ENCODE measurements around the gene ADGRL2. TPM values are rescaled to one million over a fixed set of nuclear protein-coding genes. Genes with fewer than 3 reads are reported as not detected.

Gene ADGRL2
- total RNA-seq, 4 donors from 2014 or later, result 72.4 to 89.7 (median 78.8) TPM

DNA sequence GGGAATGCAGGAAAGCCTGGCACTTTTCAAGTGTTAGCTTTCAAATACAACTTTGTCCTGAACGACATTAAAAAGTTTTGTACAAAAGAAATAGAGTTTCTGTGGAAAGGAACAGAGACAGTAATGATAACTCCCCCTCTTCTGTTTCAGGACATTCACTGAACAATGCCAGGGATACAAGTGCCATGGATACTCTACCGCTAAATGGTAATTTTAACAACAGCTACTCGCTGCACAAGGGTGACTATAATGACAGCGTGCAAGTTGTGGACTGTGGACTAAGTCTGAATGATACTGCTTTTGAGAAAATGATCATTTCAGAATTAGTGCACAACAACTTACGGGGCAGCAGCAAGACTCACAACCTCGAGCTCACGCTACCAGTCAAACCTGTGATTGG, 189.5 kb downstream of the ADGRL2 start:
- TF ChIP-seq POLR2A (IDR thresholded peaks at IDR 0.05; ENCODE audit: low read depth) (no peak), EP300 (IDR thresholded peaks at IDR 0.05) (no peak), POLR2AphosphoS5 (IDR thresholded peaks at IDR 0.05) (no peak)
- TF ChIP-seq, protein P1, sequence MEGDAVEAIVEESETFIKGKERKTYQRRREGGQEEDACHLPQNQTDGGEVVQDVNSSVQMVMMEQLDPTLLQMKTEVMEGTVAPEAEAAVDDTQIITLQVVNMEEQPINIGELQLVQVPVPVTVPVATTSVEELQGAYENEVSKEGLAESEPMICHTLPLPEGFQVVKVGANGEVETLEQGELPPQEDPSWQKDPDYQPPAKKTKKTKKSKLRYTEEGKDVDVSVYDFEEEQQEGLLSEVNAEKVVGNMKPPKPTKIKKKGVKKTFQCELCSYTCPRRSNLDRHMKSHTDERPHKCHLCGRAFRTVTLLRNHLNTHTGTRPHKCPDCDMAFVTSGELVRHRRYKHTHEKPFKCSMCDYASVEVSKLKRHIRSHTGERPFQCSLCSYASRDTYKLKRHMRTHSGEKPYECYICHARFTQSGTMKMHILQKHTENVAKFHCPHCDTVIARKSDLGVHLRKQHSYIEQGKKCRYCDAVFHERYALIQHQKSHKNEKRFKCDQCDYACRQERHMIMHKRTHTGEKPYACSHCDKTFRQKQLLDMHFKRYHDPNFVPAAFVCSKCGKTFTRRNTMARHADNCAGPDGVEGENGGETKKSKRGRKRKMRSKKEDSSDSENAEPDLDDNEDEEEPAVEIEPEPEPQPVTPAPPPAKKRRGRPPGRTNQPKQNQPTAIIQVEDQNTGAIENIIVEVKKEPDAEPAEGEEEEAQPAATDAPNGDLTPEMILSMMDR (IDR thresholded peaks at IDR 0.05), result no peak
- no peak overlapping the region for H3K4me3 ChIP-seq

DNA sequence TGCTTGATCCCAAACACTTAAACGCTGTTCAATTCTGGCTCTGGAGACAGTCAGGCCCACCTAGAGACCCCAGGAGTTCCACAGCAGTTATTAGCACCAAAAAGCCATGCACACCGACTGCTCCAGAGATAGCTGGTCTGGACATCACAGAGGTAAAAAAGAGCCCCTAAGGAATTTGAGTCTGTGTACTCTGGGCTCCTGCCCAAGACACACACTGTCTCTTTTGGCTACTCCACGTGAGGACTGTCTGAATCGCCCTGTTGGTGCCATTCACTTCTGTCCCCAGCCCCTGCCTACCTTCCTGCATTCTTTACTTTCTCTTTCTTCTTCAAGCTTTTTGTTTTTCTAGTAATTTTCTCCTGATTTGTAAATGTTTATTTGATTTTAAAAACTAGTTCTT, 197.4 kb downstream of the ADGRL2 start:
- Histone ChIP-seq H3K4me3 (peak overlapping the region in 1 of 4 donors; percentile 1), H3K27me3 (no peaks in the 10 kb centered on the region), H3K27ac (replicated peaks in 1 of 4) (peak overlapping the region in 2 of 4 donors; percentile 2 to 26), H3K9me3 (no peaks in the 10 kb centered on the region), H3K36me3 (no peaks in the 10 kb centered on the region), H3K4me1 (peaks cover 5 to 23% (median 17%) of the 10 kb centered on the region in 4 donors)
- 30% methylated on average over 4 of the region's 4 CpGs for WGBS
- TF ChIP-seq POLR2AphosphoS5 (IDR thresholded peaks at IDR 0.05) (no peak), POLR2A (IDR thresholded peaks at IDR 0.05; ENCODE audit: low read depth) (no peak), EP300 (IDR thresholded peaks at IDR 0.05) (no peak)
- TF ChIP-seq, protein P1 (IDR thresholded peaks at IDR 0.05), result no peak
- no peak for DNase-seq (ENCODE audit: extremely low spot score)
- intact Hi-C loops (cut with DNase I), result loop anchor here (10.0 kb wide), 1 partner anchor 193 kb away; the partner anchor contains the start of gene ADGRL2

More for the DNA sequence above, 189.5 kb downstream of the ADGRL2 start:
- intact Hi-C loops (cut with DNase I), result loop anchor here (10.0 kb wide), 1 partner anchor 185 kb away; the partner anchor contains the start of gene ADGRL2
- no peak overlapping the region for H3K27ac ChIP-seq (replicated peaks in 1 of 4)
- no peaks in the 10 kb centered on the region for H3K9me3 ChIP-seq
- DNase-seq (ENCODE audit: extremely low spot score), result no peak
- WGBS, result 90% methylated on average over 7 of the region's 7 CpGs
- no peaks in the 10 kb centered on the region for H3K27me3 ChIP-seq
- no peaks in the 10 kb centered on the region for H3K4me1 ChIP-seq
- H3K36me3 ChIP-seq, result peaks cover 0 to 57% (median 29%) of the 10 kb centered on the region in 4 donors

DNA sequence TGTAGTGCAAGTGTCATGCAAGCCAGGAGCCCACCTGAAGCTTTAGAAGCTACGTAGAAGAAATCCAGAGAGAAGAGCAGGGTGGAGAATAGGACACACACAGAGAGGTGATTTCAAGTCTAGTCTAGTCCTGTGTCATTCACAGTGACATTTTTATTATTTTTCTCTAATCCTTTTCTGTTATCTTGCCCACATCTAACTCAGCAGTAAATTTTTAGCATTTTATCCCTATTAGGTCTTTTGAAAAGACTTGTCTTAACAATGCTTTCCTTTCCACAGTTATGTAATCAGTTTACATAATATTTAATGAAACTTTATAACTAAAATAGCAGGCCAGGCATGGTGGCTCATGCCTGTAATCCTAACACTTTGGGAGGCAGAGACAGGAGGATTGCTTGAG, 198.6 kb downstream of the ADGRL2 start:
- no peaks in the 10 kb centered on the region for H3K9me3 ChIP-seq
- DNase-seq (ENCODE audit: extremely low spot score), result no peak
- no peak overlapping the region for H3K27ac ChIP-seq (replicated peaks in 1 of 4)
- TF ChIP-seq POLR2AphosphoS5 (IDR thresholded peaks at IDR 0.05), result no peak
- TF ChIP-seq EP300 (IDR thresholded peaks at IDR 0.05), result no peak
- TF ChIP-seq, protein P1 (IDR thresholded peaks at IDR 0.05), result no peak
- TF ChIP-seq POLR2A (IDR thresholded peaks at IDR 0.05; ENCODE audit: low read depth), result no peak
- intact Hi-C loops (cut with DNase I), result loop anchor here (10.0 kb wide), 1 partner anchor 195 kb away; the partner anchor contains the start of gene ADGRL2
- no peaks in the 10 kb centered on the region for H3K27me3 ChIP-seq
- H3K4me1 ChIP-seq, result peaks cover 5 to 23% (median 17%) of the 10 kb centered on the region in 4 donors
- no peak overlapping the region for H3K4me3 ChIP-seq
- WGBS, result 78% methylated on average over 1 of the region's 1 CpG
- no peaks in the 10 kb centered on the region for H3K36me3 ChIP-seq

DNA sequence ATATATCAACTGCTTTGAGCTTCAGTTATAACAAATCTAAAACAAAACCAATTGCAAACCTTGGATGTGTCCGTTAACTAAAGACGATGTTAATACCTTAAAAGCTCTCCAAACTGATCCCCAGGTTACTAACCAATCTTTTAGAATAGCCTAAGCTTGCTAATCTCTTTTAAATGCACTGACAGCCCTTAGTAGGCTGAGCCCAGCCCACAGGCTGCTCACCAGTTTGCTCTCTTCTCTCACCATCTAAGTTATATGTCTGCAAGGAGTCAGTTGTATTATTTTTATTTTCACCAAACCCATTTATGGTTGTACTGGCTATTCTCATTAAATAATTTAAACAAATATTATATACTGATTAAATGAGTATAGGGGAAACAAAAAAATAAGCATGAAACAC, 199.5 kb downstream of the ADGRL2 start:
- intact Hi-C loops (cut with DNase I), result no loop called here
- H3K27ac ChIP-seq (replicated peaks in 1 of 4), result no peak overlapping the region
- no peaks in the 10 kb centered on the region for H3K36me3 ChIP-seq
- no peaks in the 10 kb centered on the region for H3K27me3 ChIP-seq
- TF ChIP-seq POLR2A (IDR thresholded peaks at IDR 0.05; ENCODE audit: low read depth), result no peak
- TF ChIP-seq POLR2AphosphoS5 (IDR thresholded peaks at IDR 0.05), result no peak
- TF ChIP-seq, protein P1 (IDR thresholded peaks at IDR 0.05), result no peak
- no peak for TF ChIP-seq EP300 (IDR thresholded peaks at IDR 0.05)
- no peak for DNase-seq (ENCODE audit: extremely low spot score)
- no peak overlapping the region for H3K4me3 ChIP-seq
- WGBS, result 91% methylated on average over 2 of the region's 2 CpGs
- H3K4me1 ChIP-seq, result peaks cover 5 to 23% (median 17%) of the 10 kb centered on the region in 4 donors
- H3K9me3 ChIP-seq, result no peaks in the 10 kb centered on the region

DNA sequence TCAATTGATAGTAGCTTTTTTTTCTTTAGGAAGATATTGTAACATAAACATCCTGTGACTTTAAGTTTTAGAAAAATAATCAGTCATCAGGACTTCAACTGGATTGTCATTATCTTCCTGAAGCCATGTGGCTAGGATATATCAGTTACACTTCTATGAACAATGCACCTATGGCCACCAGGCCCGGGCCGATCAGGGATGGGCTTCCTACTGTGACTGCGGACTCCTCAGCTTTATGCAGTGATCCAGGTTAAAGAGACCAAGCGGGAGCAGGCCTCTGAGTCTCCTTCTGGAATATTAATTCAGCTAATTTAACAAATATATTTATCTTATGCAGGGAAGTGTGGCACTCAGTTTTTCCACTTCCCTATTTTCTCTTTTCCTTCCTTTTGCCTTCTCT, 200.6 kb downstream of the ADGRL2 start:
- Histone ChIP-seq H3K27me3 (no peaks in the 10 kb centered on the region), H3K27ac (replicated peaks in 1 of 4) (no peak overlapping the region), H3K36me3 (no peaks in the 10 kb centered on the region), H3K4me1 (peaks cover 5 to 23% (median 17%) of the 10 kb centered on the region in 4 donors), H3K4me3 (no peak overlapping the region), H3K9me3 (no peaks in the 10 kb centered on the region)
- TF ChIP-seq EP300 (IDR thresholded peaks at IDR 0.05) (no peak), POLR2AphosphoS5 (IDR thresholded peaks at IDR 0.05) (no peak), POLR2A (IDR thresholded peaks at IDR 0.05; ENCODE audit: low read depth) (no peak)
- TF ChIP-seq, protein P1 (IDR thresholded peaks at IDR 0.05), result no peak
- 82% methylated on average over 4 of the region's 4 CpGs for WGBS
- no peak for DNase-seq (ENCODE audit: extremely low spot score)
- intact Hi-C loops (cut with DNase I), result no loop called here

All from esophagus muscularis mucosa (tissue), 4 donors.